SK-N-MC (cell line): ENCODE measurements around the gene WNT4.

ENCODE experiments used
- EZH2 ChIP-seq: fragments of 200-600 bp; sonication (generic); IDR thresholded peaks from one replicate; pipeline ENCODE4 v1.6.1; 2017; ENCODE audit warnings: antibody characterized with exemption
- FOXP2 ChIP-seq: optimal IDR thresholded peaks from 2 replicates; pipeline ENCODE3; 2011; ENCODE audit warnings: mild to moderate bottlenecking, moderate library complexity; ENCODE audit not compliant: insufficient read depth; ENCODE audit errors: extremely low read length, control extremely low read depth
- POLR2AphosphoS5 ChIP-seq: IDR thresholded peaks from 2 replicates; pipeline ENCODE4 v1.6.1; 2012; ENCODE audit warnings: mild to moderate bottlenecking, low read depth, low read length, borderline replicate concordance

GRCh38 chr1:22190251-22190650, 47.4 kb upstream of the WNT4 start:
- no peak for TF ChIP-seq POLR2AphosphoS5
- TF ChIP-seq EZH2: no peak
- TF ChIP-seq FOXP2: no peak
